SK-N-MC (cell line): ENCODE results near the gene VWA8.
A peak's percentile ranks its signal among the peaks of the same experiment; 100 is the strongest.
"Not testable (repeated sequence)": the region's sequence is repeated elsewhere in the genome, so short reads cannot be mapped to it uniquely, and the experiment has no call there.

Experiments
- DNase-seq: peaks from one replicate; pipeline ENCODE4 v3.0.0-alpha.2; 2011; ENCODE audit warnings: low read depth, low spot score
- H3K27ac ChIP-seq: fragments of 200-600 bp; sonication (generic); 2 replicates; pipeline ENCODE4 v1.5.1; 2016; ENCODE audit warnings: mixed run types
- H3K36me3 ChIP-seq: fragments of 200-600 bp; sonication (generic); 2 replicates; pipeline ENCODE4 v1.6.1; 2017; ENCODE audit warnings: antibody characterized with exemption, low read length, mixed read lengths; ENCODE audit not compliant: insufficient read depth
- H3K4me3 ChIP-seq: fragments of 200-600 bp; sonication (generic); 2 replicates; pipeline ENCODE4 v1.5.1; 2016
- H3K9ac ChIP-seq: fragments of 200-600 bp; sonication (generic); 2 replicates; pipeline ENCODE4 v1.8.0; 2017; ENCODE audit warnings: mixed run types, mixed read lengths; ENCODE audit not compliant: insufficient read length
- H3K9me3 ChIP-seq: fragments of 200-600 bp; sonication (generic); 2 replicates; pipeline ENCODE4 v1.6.1; 2017; ENCODE audit warnings: low read depth, mild to moderate bottlenecking, antibody characterized with exemption, low read length, moderate library complexity, mixed read lengths
- EZH2 ChIP-seq: fragments of 200-600 bp; sonication (generic); IDR thresholded peaks from one replicate; pipeline ENCODE4 v1.6.1; 2017; ENCODE audit warnings: antibody characterized with exemption
- FOXP2 ChIP-seq: optimal IDR thresholded peaks from 2 replicates; pipeline ENCODE3; 2011; ENCODE audit warnings: mild to moderate bottlenecking, moderate library complexity; ENCODE audit not compliant: insufficient read depth; ENCODE audit errors: extremely low read length, control extremely low read depth
- POLR2AphosphoS5 ChIP-seq: IDR thresholded peaks from 2 replicates; pipeline ENCODE4 v1.6.1; 2012; ENCODE audit warnings: mild to moderate bottlenecking, low read depth, low read length, borderline replicate concordance

VWA8 gene

GRCh38 chr13:41925014-41925413 is 35.9 kb downstream of the VWA8 start:
- H3K9ac ChIP-seq = no peak overlapping the region
- TF ChIP-seq FOXP2 (no peak), POLR2AphosphoS5 (no peak), EZH2 (no peak)
- H3K4me3 ChIP-seq = no peak overlapping the region
- peaks cover 24% of the 10 kb centered on the region for H3K36me3 ChIP-seq
- peaks cover 8% of the 10 kb centered on the region; the same call in 1 of the 2 replicates for H3K9me3 ChIP-seq
- no peak overlapping the region for H3K27ac ChIP-seq
- DNase-seq = no peak

GRCh38 chr13:41922894-41923293 is 38.0 kb downstream of the VWA8 start:
- peaks cover 15% of the 10 kb centered on the region for H3K36me3 ChIP-seq
- not testable (repeated sequence) for DNase-seq

DNA sequence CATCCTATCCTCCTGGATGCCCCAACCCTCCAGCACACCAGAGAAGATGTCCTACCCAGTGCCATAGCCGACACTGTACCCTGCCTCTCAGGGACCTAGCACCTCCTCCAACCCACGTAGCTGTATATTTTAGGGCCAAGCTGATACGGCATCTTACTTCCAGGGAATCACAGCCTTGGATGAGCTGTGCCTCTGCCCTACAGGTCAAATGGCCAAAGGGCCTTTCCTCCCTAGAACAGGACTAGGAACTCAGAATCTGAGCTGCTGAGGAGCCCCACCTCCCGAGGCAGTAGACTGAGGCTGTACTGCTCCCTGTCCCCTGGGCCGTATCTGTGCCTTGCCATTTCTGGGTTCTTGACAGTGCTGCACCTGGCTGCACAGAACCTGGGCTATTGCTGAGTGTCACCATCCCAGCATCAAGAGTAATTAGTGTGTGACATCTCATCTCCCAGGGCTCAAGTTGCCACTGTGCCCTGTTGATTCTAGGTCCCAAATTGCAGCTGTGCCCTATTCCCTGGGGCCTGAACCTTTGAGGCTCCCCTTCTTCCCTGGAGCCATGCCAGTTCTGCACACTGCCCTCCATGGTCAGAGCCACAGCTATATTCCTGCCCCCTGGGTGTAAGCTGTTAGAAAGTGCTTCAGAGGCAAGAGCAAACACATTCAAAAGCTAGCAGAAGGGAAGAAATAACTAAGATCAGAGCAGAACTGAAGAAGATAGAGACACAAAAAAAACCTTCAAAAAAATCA is 41.0 kb downstream of the VWA8 start:
- Histone ChIP-seq H3K9ac (no peak overlapping the region), H3K36me3 (peaks cover 2% of the 10 kb centered on the region), H3K27ac (no peak overlapping the region), H3K9me3 (no peaks in the 10 kb centered on the region; the same call in 1 of the 2 replicates), H3K4me3 (no peak overlapping the region)
- TF ChIP-seq POLR2AphosphoS5 (no peak), FOXP2 (no peak), EZH2 (no peak)
- DNase-seq = no peak

More at GRCh38 chr13:41922894-41923293, 38.0 kb downstream of the VWA8 start:
- H3K27ac ChIP-seq, H3K9ac ChIP-seq, H3K4me3 ChIP-seq, H3K9me3 ChIP-seq: not testable (repeated sequence)

GRCh38 chr13:41919031-41919740 is 41.7 kb downstream of the VWA8 start:
- Histone ChIP-seq H3K27ac (no peak overlapping the region), H3K36me3 (no peaks in the 10 kb centered on the region), H3K9ac (no peak overlapping the region), H3K4me3 (no peak overlapping the region), H3K9me3 (no peaks in the 10 kb centered on the region; the same call in 1 of the 2 replicates)
- TF ChIP-seq FOXP2 (no peak), EZH2 (no peak), POLR2AphosphoS5 (no peak)
- no peak for DNase-seq

GRCh38 chr13:41917641-41918040 is 43.3 kb downstream of the VWA8 start:
- Histone ChIP-seq H3K9me3 (no peaks in the 10 kb centered on the region), H3K36me3 (no peaks in the 10 kb centered on the region), H3K9ac (no peak overlapping the region), H3K4me3 (no peak overlapping the region), H3K27ac (no peak overlapping the region)
- no peak for TF ChIP-seq POLR2AphosphoS5
- no peak for TF ChIP-seq EZH2
- TF ChIP-seq FOXP2 = no peak
- DNase-seq = no peak

GRCh38 chr13:41916173-41916954 is 44.5 kb downstream of the VWA8 start:
- Histone ChIP-seq H3K36me3 (no peaks in the 10 kb centered on the region; the same call in 1 of the 2 replicates), H3K27ac (peak overlapping the region; percentile 85), H3K9me3 (no peaks in the 10 kb centered on the region), H3K4me3 (peak overlapping the region; percentile 40; the same call in 1 of the 2 replicates), H3K9ac (peak overlapping the region; percentile 14)
- DNase-seq = peak; percentile 59
- TF ChIP-seq POLR2AphosphoS5 (no peak), FOXP2 (no peak), EZH2 (no peak)

- DNase-seq = peak; percentile 75
- H3K36me3 ChIP-seq = no peaks in the 10 kb centered on the region; the same call in 1 of the 2 replicates
- no peak overlapping the region for H3K9ac ChIP-seq
- H3K27ac ChIP-seq = peak overlapping the region; percentile 85
- peak overlapping the region; percentile 20; the same call in 1 of the 2 replicates for H3K4me3 ChIP-seq
- no peaks in the 10 kb centered on the region for H3K9me3 ChIP-seq
- TF ChIP-seq FOXP2 (no peak), POLR2AphosphoS5 (no peak), EZH2 (no peak)
These were observed 45.8 kb downstream of the VWA8 start for GRCh38 chr13:41915081-41915480.

GRCh38 chr13:41914552-41914951 is 46.4 kb downstream of the VWA8 start:
- TF ChIP-seq EZH2 (no peak), POLR2AphosphoS5 (no peak), FOXP2 (no peak)
- Histone ChIP-seq H3K27ac (peak overlapping the region; percentile 85), H3K9me3 (no peaks in the 10 kb centered on the region), H3K4me3 (peak overlapping the region; percentile 20; the same call in 1 of the 2 replicates), H3K9ac (no peak overlapping the region), H3K36me3 (peaks cover under 1% of the 10 kb centered on the region; the same call in 1 of the 2 replicates)
- DNase-seq = no peak
